HepG2 (cell line): ENCODE data around the gene NLE1. TPM values are rescaled to one million over a fixed set of nuclear protein-coding genes. Genes with fewer than 3 reads are reported as not detected.

Experiments
- AGO1 ChIP-seq: fragments of 200-400 bp; formaldehyde crosslinking; IDR thresholded peaks from 2 replicates; pipeline ENCODE4 v1.6.1; 2017; ENCODE audit warnings: mild to moderate bottlenecking, low read depth, low read length, moderate library complexity; ENCODE audit not compliant: poor library complexity, severe bottlenecking
- ARID5B ChIP-seq: IDR thresholded peaks from 2 replicates; pipeline ENCODE4 v1.4.0; 2020; ENCODE audit warnings: mild to moderate bottlenecking, missing genetic modification reagents
- FOXO1 ChIP-seq: sonication (generic); formaldehyde crosslinking; IDR thresholded peaks from 2 replicates; pipeline ENCODE4 v1.4.0; 2020; ENCODE audit warnings: missing genetic modification reagents
- FOXP1 ChIP-seq, 2 experiments: fragments of 450-650 bp in 1 of 2; IDR thresholded peaks; 2 replicates each; pipeline ENCODE4 v1.6.1; 2017 to 2018; ENCODE audit warnings: antibody characterized with exemption in 1 of 2
- GABPB1 ChIP-seq: IDR thresholded peaks from 2 replicates; pipeline ENCODE4 v1.6.1; 2016; ENCODE audit warnings: mild to moderate bottlenecking, missing genetic modification reagents, moderate library complexity, missing compliant biosample characterization
- GATAD2A ChIP-seq: IDR thresholded peaks from 2 replicates; pipeline ENCODE4 v1.6.1; 2016
- HDAC1 ChIP-seq: sonication (generic); formaldehyde crosslinking; IDR thresholded peaks from 2 replicates; pipeline ENCODE4 v1.5.1; 2020; ENCODE audit warnings: mild to moderate bottlenecking, missing genetic modification reagents
- KAT2B ChIP-seq: fragments of 150-350 bp; IDR thresholded peaks from 2 replicates; pipeline ENCODE4 v1.6.1; 2014; ENCODE audit warnings: low read depth, low read length, borderline replicate concordance
- KLF16 ChIP-seq, 2 experiments: sonication (generic) in 1 of 2; formaldehyde crosslinking in 1 of 2; IDR thresholded peaks; 2 replicates each; pipeline versions ENCODE4 v1.6.1 to v1.8.0; 2016 to 2023; ENCODE audit warnings: missing genetic modification reagents in 2 of 2, missing compliant biosample characterization in 1 of 2
- MIXL1 ChIP-seq: IDR thresholded peaks from 2 replicates; pipeline ENCODE4 v1.6.1; 2016
- MTA1 ChIP-seq: sonication (generic); formaldehyde crosslinking; IDR thresholded peaks from 2 replicates; pipeline ENCODE4 v1.4.0; 2020; ENCODE audit warnings: missing genetic modification reagents, mild to moderate bottlenecking, borderline replicate concordance
- NCOR1 ChIP-seq: fragments of 200-600 bp; sonication (generic); IDR thresholded peaks from 2 replicates; pipeline ENCODE4 v1.7.0; 2017; ENCODE audit warnings: antibody characterized with exemption, low read length, borderline replicate concordance
- RXRA ChIP-seq: sonication (generic); formaldehyde crosslinking; IDR thresholded peaks from 2 replicates; pipeline ENCODE4 v1.5.1; 2020; ENCODE audit warnings: missing genetic modification reagents
- RXRB ChIP-seq: IDR thresholded peaks from 2 replicates; pipeline ENCODE4 v1.6.1; 2016; ENCODE audit warnings: borderline replicate concordance, missing genetic modification reagents, missing compliant biosample characterization
- SAP130 ChIP-seq: IDR thresholded peaks from 2 replicates; pipeline ENCODE4 v1.6.1; 2016; ENCODE audit warnings: low read depth
- SOX13 ChIP-seq, 3 experiments: fragments of 450-650 bp in 1 of 3; sonication (generic) in 1 of 3; formaldehyde crosslinking in 1 of 3; IDR thresholded peaks in 2 of 3; conservative IDR thresholded peaks in 1 of 3; 2 replicates each; pipeline versions ENCODE4 v1.5.0 to v1.6.1; 2016 to 2020; ENCODE audit warnings: antibody characterized with exemption in 1 of 3, mild to moderate bottlenecking in 1 of 3, missing compliant biosample characterization in 1 of 3, missing genetic modification reagents in 1 of 3, moderate library complexity in 1 of 3
- STAT5B ChIP-seq: sonication (generic); formaldehyde crosslinking; IDR thresholded peaks from 2 replicates; pipeline ENCODE4 v1.4.0; 2020; ENCODE audit warnings: missing genetic modification reagents
- TEAD3 ChIP-seq: optimal IDR thresholded peaks from 2 replicates; pipeline ENCODE3; 2016; ENCODE audit warnings: borderline replicate concordance
- ZMYM3 ChIP-seq: sonication (generic); formaldehyde crosslinking; IDR thresholded peaks from 2 replicates; pipeline ENCODE4 v1.5.1; 2020; ENCODE audit warnings: mild to moderate bottlenecking, missing genetic modification reagents
- ZNF451 ChIP-seq: sonication (generic); formaldehyde crosslinking; IDR thresholded peaks from 2 replicates; pipeline ENCODE4 v1.5.0; 2020; ENCODE audit warnings: mild to moderate bottlenecking, missing genetic modification reagents
- ZNF772 ChIP-seq: sonication (generic); formaldehyde crosslinking; IDR thresholded peaks from 2 replicates; pipeline ENCODE4 v1.5.0; 2020; ENCODE audit warnings: mild to moderate bottlenecking, missing genetic modification reagents
- polyA plus RNA-seq, 8 experiments: library from polyadenylated mRNA; depleted of rRNA in 3 of 8; stranded (reverse) in 7 of 8; unstranded in 1 of 8; fragments of >200 nt; fragmentation: Illumina TruSeq in 4 of 8; extraction: Trizol in 4 of 8; gene quantifications; 2 replicates each; pipeline versions ENCODE4 v1.2.1 to v1.2.3, GENCODE V29; 2011 to 2016; ENCODE audit warnings: low read depth in 4 of 8, missing spikeins in 1 of 8, mixed read lengths in 1 of 8; ENCODE audit not compliant: insufficient read depth in 1 of 8
- total RNA-seq, 5 experiments: library from RNA; depleted of rRNA; stranded (reverse); fragments of >200 nt; fragmentation: Illumina TruSeq; extraction: Trizol; gene quantifications; 2 replicates each; pipeline ENCODE4 v1.2.3, GENCODE V29; 2016; ENCODE audit warnings: low read depth in 1 of 5
- TF ChIP-seq, protein P1 (sequence below): conservative IDR thresholded peaks from 2 replicates; pipeline ENCODE4 v1.6.1; 2018; ENCODE audit warnings: missing genetic modification reagents
- TF ChIP-seq, protein P2 (sequence below): sonication (generic); formaldehyde crosslinking; IDR thresholded peaks from 2 replicates; pipeline ENCODE4 v1.4.0; 2020; ENCODE audit warnings: missing genetic modification reagents

Gene NLE1
- total and polyA plus RNA-seq, 2 of the 13 experiments (the other 11 are each of a cell fraction or from before 2014, with no cell fraction given) = 20.3 to 34.5 TPM

- TF ChIP-seq, protein P1, sequence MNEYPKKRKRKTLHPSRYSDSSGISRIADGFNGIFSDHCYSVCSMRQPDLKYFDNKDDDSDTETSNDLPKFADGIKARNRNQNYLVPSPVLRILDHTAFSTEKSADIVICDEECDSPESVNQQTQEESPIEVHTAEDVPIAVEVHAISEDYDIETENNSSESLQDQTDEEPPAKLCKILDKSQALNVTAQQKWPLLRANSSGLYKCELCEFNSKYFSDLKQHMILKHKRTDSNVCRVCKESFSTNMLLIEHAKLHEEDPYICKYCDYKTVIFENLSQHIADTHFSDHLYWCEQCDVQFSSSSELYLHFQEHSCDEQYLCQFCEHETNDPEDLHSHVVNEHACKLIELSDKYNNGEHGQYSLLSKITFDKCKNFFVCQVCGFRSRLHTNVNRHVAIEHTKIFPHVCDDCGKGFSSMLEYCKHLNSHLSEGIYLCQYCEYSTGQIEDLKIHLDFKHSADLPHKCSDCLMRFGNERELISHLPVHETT (CRISPR knock-in tag) = peak; percentile 50; the same call in 1 of the 2 replicates
- TF ChIP-seq, protein P2, sequence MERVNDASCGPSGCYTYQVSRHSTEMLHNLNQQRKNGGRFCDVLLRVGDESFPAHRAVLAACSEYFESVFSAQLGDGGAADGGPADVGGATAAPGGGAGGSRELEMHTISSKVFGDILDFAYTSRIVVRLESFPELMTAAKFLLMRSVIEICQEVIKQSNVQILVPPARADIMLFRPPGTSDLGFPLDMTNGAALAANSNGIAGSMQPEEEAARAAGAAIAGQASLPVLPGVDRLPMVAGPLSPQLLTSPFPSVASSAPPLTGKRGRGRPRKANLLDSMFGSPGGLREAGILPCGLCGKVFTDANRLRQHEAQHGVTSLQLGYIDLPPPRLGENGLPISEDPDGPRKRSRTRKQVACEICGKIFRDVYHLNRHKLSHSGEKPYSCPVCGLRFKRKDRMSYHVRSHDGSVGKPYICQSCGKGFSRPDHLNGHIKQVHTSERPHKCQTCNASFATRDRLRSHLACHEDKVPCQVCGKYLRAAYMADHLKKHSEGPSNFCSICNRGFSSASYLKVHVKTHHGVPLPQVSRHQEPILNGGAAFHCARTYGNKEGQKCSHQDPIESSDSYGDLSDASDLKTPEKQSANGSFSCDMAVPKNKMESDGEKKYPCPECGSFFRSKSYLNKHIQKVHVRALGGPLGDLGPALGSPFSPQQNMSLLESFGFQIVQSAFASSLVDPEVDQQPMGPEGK (CRISPR knock-in tag) = peak; percentile 43; the same call in 1 of the 2 replicates
- TF ChIP-seq KAT2B (peak; percentile 63; the same call in 1 of the 2 replicates), AGO1 (no peak), MTA1 (CRISPR knock-in tag) (0 out of 2 replicates have a peak, but pooled peaks have one; percentile 26), KLF16 (CRISPR knock-in tag; IDR thresholded peaks at IDR 0.05) (0 out of 4 replicates have a peak, but pooled peaks of 1 of the 2 experiments have one; percentile 22), HDAC1 (CRISPR knock-in tag) (peak; percentile 54), ZMYM3 (CRISPR knock-in tag) (0 out of 2 replicates have a peak, but pooled peaks have one; percentile 33), ZNF451 (CRISPR knock-in tag) (no peak), MIXL1 (CRISPR knock-in tag) (peak; percentile 32; the same call in 1 of the 2 replicates), FOXO1 (CRISPR knock-in tag) (peak; percentile 29; the same call in 1 of the 2 replicates), SOX13 (IDR thresholded peaks at IDR 0.05) (no peak), SOX13 (CRISPR knock-in tag; conservative IDR thresholded peaks at IDR 0.05 in 1 of 2, IDR thresholded peaks at IDR 0.05 in 1 of 2) (peak in 1 of 2 experiments; percentile 65; a peak in 2 of 4 replicates), NCOR1 (peak; percentile 52; the same call in 1 of the 2 replicates), GABPB1 (CRISPR knock-in tag) (peak; percentile 25; the same call in 1 of the 2 replicates), ZNF772 (CRISPR knock-in tag) (no peak), FOXP1 (IDR thresholded peaks at IDR 0.05) (no peak), FOXP1 (CRISPR knock-in tag; IDR thresholded peaks at IDR 0.05) (peak; percentile 53), ARID5B (CRISPR knock-in tag) (peak; percentile 88), SAP130 (CRISPR knock-in tag) (peak; percentile 86), STAT5B (CRISPR knock-in tag) (no peak), RXRB (CRISPR knock-in tag) (peak; percentile 91), GATAD2A (CRISPR knock-in tag) (peak; percentile 79), TEAD3 (CRISPR knock-in tag) (peak; percentile 34), RXRA (CRISPR knock-in tag) (peak; percentile 88; the same call in 1 of the 2 replicates)
Observed at GRCh38 chr17:35086931-35087573, 55.1 kb downstream of the NLE1 start (continued).
